ENCODE measurements around the gene ZXDC.
A peak's percentile ranks its signal among the peaks of the same experiment; 100 is the strongest.

The ZXDC gene

GRCh38 chr3:126488886-126489569 lies 13.3 kb upstream of the ZXDC start:
- no peak for DNase-seq

GRCh38 chr3:126488185-126488584 lies 12.5 kb upstream of the ZXDC start:
- DNase-seq: no peak

- DNase-seq: no peak
Measured at GRCh38 chr3:126487151-126487771, 11.6 kb upstream of the ZXDC start.

- DNase-seq: no peak
Measured at GRCh38 chr3:126486360-126486847, 10.7 kb upstream of the ZXDC start.

GRCh38 chr3:126485956-126486355 lies 10.3 kb upstream of the ZXDC start:
- DNase-seq: no peak

GRCh38 chr3:126485176-126485897 lies 9.6 kb upstream of the ZXDC start:
- DNase-seq: no peak

GRCh38 chr3:126484662-126485061 lies 9.0 kb upstream of the ZXDC start:
- DNase-seq: no peak

GRCh38 chr3:126484148-126484547 lies 8.5 kb upstream of the ZXDC start:
- DNase-seq: no peak

GRCh38 chr3:126483321-126483761 lies 7.7 kb upstream of the ZXDC start:
- no peak for DNase-seq

- no peak for DNase-seq
Measured at GRCh38 chr3:126482503-126483255, 7.0 kb upstream of the ZXDC start.

- DNase-seq: no peak
Measured at GRCh38 chr3:126481808-126482502, 6.3 kb upstream of the ZXDC start.

- DNase-seq: no peak
Measured at GRCh38 chr3:126480861-126481260, 5.2 kb upstream of the ZXDC start.

- no peak for DNase-seq
Measured at GRCh38 chr3:126480206-126480605, 4.5 kb upstream of the ZXDC start.

GRCh38 chr3:126479642-126480041 lies 4.0 kb upstream of the ZXDC start:
- no peak for DNase-seq

GRCh38 chr3:126478581-126479310 lies 3.1 kb upstream of the ZXDC start:
- DNase-seq: no peak

GRCh38 chr3:126477061-126477380 lies 1.3 kb upstream of the ZXDC start:
- DNase-seq: no peak

GRCh38 chr3:126476166-126477060 lies 722 bp upstream of the ZXDC start:
- DNase-seq: no peak

- peak; percentile 30 for DNase-seq
Measured at GRCh38 chr3:126474498-126475412, 936 bp downstream of the ZXDC start.

- peak; percentile 6 for DNase-seq
Measured at GRCh38 chr3:126473292-126474168, 2.2 kb downstream of the ZXDC start.

Measured in CD4-positive, alpha-beta T cell treated with Interleukin-12 subunit alpha and Interleukin-12 subunit beta, for 1 hour (primary cell).